Measurements from ENCODE around the gene MMP11.

The MMP11 gene

DNA sequence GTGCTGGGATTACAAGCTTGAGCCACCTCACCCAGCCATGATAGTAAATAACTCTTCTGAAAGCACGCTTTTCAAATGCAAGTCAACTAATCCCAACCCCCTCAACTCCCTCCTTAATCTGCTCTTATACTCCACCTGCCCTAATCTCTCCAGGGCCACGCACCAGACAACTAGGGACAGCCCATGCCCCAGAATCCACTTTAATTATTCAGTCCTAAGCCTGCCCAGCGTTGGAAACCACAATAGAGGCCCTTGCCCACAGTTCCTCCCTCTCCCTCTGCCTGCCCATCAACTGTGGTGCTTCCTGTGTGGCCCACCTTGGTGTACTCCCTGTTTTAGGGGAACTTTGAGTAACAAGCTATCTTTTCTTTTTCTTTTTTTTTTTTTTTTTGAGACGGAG lies 15.8 kb upstream of the MMP11 start:
- H3K9me3 ChIP-seq (ENCODE audit: control insufficient read depth in 1 of 2, low read length in 2 of 2): no peaks in the 10 kb centered on the region
- H3K4me3 ChIP-seq (ENCODE audit: low read depth in 1 of 2, low read length in 2 of 2): no peak overlapping the region
- no peak overlapping the region for H3K9ac ChIP-seq (ENCODE audit: low read depth in 1 of 2, low read length in 2 of 2)
- no peaks in the 10 kb centered on the region for H3K27me3 ChIP-seq (ENCODE audit: control insufficient read depth in 1 of 2, insufficient read depth in 2 of 2, low read length in 2 of 2)
- no peak overlapping the region for H3K27ac ChIP-seq (ENCODE audit: low read depth, low read length)
- H3K36me3 ChIP-seq (ENCODE audit: control insufficient read depth in 1 of 2, insufficient read depth in 2 of 2, low read length in 2 of 2): no peaks in the 10 kb centered on the region
- H3K4me1 ChIP-seq (ENCODE audit: control insufficient read depth in 1 of 2, insufficient read depth in 2 of 2, low read length in 2 of 2): peaks cover 0 to 4% of the 10 kb centered on the region in 2 donors

DNA sequence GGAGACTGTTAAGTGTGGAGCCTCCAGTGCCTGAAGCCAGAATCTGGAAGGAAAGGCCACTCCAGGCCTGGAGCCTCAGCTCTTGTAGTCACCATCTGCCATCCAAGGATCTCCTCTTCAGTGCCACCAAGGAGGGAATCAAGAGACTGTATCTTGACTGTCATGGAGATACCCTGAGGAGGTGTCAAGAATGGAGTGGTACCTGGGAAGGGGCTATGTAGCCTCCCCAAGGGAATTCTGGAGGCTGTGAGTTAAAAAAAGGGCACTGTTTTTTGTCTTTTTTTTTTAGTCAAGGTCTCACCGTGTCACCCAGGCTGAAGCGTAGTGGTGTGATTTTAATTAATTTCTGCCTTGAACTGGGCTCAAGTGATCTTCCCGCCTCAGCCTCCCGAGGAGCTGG lies 13.1 kb upstream of the MMP11 start:
- Histone ChIP-seq H3K9ac (ENCODE audit: low read depth in 1 of 2, low read length in 2 of 2) (no peak overlapping the region), H3K9me3 (ENCODE audit: control insufficient read depth in 1 of 2, low read length in 2 of 2) (no peaks in the 10 kb centered on the region)

DNA sequence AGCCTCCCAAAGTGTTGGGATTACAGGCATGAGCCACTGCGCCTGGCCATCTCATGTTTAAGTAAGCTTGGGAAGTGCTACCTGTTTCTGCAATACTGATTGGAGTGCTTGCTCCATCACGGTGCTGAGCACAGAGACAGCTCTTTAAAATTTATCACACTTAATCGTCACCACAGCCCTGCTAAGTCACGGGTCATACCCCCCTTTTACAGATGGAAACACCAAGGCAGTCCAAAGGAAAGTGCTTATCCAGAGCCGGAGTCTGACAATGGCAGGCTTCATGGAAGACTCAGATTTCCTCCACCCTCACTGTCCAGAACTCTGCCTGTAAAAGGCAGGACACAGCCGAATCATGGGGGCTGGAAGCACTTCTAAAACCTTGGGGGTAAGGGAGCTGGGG lies 12.6 kb upstream of the MMP11 start:
- Histone ChIP-seq H3K27me3 (ENCODE audit: control insufficient read depth in 1 of 2, insufficient read depth in 2 of 2, low read length in 2 of 2) (no peaks in the 10 kb centered on the region), H3K4me3 (ENCODE audit: low read depth in 1 of 2, low read length in 2 of 2) (no peak overlapping the region), H3K4me1 (ENCODE audit: control insufficient read depth in 1 of 2, insufficient read depth in 2 of 2, low read length in 2 of 2) (peaks cover 10 to 11% of the 10 kb centered on the region in 2 donors), H3K9ac (ENCODE audit: low read depth in 1 of 2, low read length in 2 of 2) (no peak overlapping the region), H3K9me3 (ENCODE audit: control insufficient read depth in 1 of 2, low read length in 2 of 2) (no peaks in the 10 kb centered on the region), H3K27ac (ENCODE audit: low read depth, low read length) (no peak overlapping the region), H3K36me3 (ENCODE audit: control insufficient read depth in 1 of 2, insufficient read depth in 2 of 2, low read length in 2 of 2) (peaks cover 9 to 10% of the 10 kb centered on the region in 2 donors)

More for the DNA sequence above, 13.1 kb upstream of the MMP11 start:
- no peak overlapping the region for H3K4me3 ChIP-seq (ENCODE audit: low read depth in 1 of 2, low read length in 2 of 2)
- peaks cover 10 to 11% of the 10 kb centered on the region in 2 donors for H3K4me1 ChIP-seq (ENCODE audit: control insufficient read depth in 1 of 2, insufficient read depth in 2 of 2, low read length in 2 of 2)
- H3K27ac ChIP-seq (ENCODE audit: low read depth, low read length): no peak overlapping the region
- peaks cover 6 to 9% of the 10 kb centered on the region in 2 donors for H3K36me3 ChIP-seq (ENCODE audit: control insufficient read depth in 1 of 2, insufficient read depth in 2 of 2, low read length in 2 of 2)
- H3K27me3 ChIP-seq (ENCODE audit: control insufficient read depth in 1 of 2, insufficient read depth in 2 of 2, low read length in 2 of 2): no peaks in the 10 kb centered on the region

DNA sequence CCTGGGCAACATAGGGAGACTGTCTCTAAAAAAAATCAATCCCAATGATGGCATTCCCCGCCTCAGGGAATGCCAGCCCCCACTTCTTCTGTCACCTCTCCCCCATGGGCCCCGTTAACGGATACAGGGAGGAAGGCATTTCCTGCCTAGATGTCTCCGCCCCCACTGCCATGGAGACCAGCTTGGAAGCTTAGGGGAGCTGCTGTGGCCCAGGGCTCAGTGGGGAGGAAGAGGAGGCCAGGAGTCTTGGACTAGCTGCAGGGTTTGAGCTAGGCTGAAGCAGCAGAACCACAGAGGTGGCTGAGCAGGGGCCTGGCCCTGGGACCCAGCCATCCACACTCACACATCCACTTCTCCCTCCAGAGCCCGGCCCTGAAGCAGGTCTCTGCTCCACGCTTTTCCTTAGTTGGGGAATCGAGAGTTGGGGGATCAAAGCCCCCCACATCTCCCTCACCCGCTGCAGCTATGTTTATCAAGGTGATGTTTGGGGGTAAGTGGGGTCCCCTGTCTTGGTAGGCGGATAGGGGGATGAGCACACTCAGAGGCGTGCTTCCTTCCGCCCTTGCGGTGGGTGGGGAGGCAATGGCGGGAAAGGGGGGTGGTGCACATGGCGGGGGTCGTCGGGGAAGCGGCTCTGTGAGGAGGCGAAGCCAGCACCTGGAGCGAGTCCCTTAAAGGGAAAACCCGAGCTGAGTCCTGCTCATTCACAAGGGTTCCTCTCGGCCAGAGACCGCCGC lies 9.6 kb upstream of the MMP11 start, which contains the start of gene C22orf15:
TSS of gene C22orf15 (plus strand) at position 149 of the 737 bp plus-strand sequence. CDS start at position 466, 317 bp downstream.
- Histone ChIP-seq H3K27me3 (ENCODE audit: control insufficient read depth in 1 of 2, insufficient read depth in 2 of 2, low read length in 2 of 2) (no peaks in the 10 kb centered on the region), H3K4me1 (ENCODE audit: control insufficient read depth in 1 of 2, insufficient read depth in 2 of 2, low read length in 2 of 2) (peaks cover 18 to 25% of the 10 kb centered on the region in 2 donors), H3K9ac (ENCODE audit: low read depth in 1 of 2, low read length in 2 of 2) (no peak within 1 kb of the TSS), H3K9me3 (ENCODE audit: control insufficient read depth in 1 of 2, low read length in 2 of 2) (no peaks in the 10 kb centered on the region), H3K36me3 (ENCODE audit: control insufficient read depth in 1 of 2, insufficient read depth in 2 of 2, low read length in 2 of 2) (peaks cover 9 to 19% of the 10 kb centered on the region in 2 donors), H3K4me3 (ENCODE audit: low read depth in 1 of 2, low read length in 2 of 2) (peak within 1 kb of the TSS; percentile 19 to 45), H3K27ac (ENCODE audit: low read depth, low read length) (no peak within 1 kb of the TSS)

DNA sequence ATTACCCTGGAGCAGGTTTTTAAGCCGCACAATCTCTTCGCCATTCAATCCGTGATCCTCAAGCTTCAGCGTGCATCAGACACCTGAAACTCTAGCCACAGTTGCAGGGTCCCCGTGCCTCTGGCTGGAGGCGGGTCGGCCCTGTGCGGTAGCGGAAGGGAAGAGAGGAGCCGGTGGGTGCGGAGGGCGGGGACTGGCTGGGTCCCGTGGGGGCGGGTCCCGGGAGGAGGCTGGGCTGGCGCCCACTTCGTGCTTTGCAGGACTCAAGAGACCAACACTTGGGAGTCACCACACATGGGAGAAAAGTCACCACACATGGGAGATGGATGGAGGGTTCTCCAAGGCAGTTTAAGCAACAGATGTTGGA lies 9.1 kb upstream of the MMP11 start:
- Histone ChIP-seq H3K9me3 (ENCODE audit: control insufficient read depth in 1 of 2, low read length in 2 of 2) (no peaks in the 10 kb centered on the region), H3K27me3 (ENCODE audit: control insufficient read depth in 1 of 2, insufficient read depth in 2 of 2, low read length in 2 of 2) (no peaks in the 10 kb centered on the region), H3K4me1 (ENCODE audit: control insufficient read depth in 1 of 2, insufficient read depth in 2 of 2, low read length in 2 of 2) (peaks cover 18 to 28% of the 10 kb centered on the region in 2 donors), H3K36me3 (ENCODE audit: control insufficient read depth in 1 of 2, insufficient read depth in 2 of 2, low read length in 2 of 2) (peaks cover 9 to 19% of the 10 kb centered on the region in 2 donors), H3K27ac (ENCODE audit: low read depth, low read length) (no peak overlapping the region), H3K4me3 (ENCODE audit: low read depth in 1 of 2, low read length in 2 of 2) (peak overlapping the region; percentile 19 to 45), H3K9ac (ENCODE audit: low read depth in 1 of 2, low read length in 2 of 2) (no peak overlapping the region)

DNA sequence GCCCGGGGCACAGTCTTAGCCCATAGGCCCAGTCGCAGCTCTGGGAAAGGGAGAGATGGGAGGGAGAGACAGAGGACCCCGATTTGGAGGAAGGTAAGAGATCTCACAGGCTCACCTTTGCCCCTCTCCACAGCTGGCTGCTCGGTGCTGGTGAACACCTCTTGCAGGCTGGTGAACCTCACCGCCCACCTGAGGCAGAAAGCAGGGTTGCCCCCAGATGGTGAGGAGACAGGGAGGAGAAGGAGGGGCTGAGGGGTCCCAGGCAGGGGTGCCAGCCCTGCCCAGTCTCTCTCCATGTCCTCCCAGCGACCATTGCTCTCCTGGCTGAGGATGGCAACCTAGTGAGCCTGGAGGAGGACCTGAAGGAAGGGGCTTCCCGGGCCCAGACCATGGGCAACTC lies 8.7 kb upstream of the MMP11 start:
- peak overlapping the region in 1 of 2 donors; percentile 19 for H3K4me3 ChIP-seq (ENCODE audit: low read depth in 1 of 2, low read length in 2 of 2)
- peaks cover 18 to 28% of the 10 kb centered on the region in 2 donors for H3K4me1 ChIP-seq (ENCODE audit: control insufficient read depth in 1 of 2, insufficient read depth in 2 of 2, low read length in 2 of 2)
- H3K27ac ChIP-seq (ENCODE audit: low read depth, low read length): no peak overlapping the region
- no peaks in the 10 kb centered on the region for H3K9me3 ChIP-seq (ENCODE audit: control insufficient read depth in 1 of 2, low read length in 2 of 2)
- H3K36me3 ChIP-seq (ENCODE audit: control insufficient read depth in 1 of 2, insufficient read depth in 2 of 2, low read length in 2 of 2): peaks cover 9 to 19% of the 10 kb centered on the region in 2 donors
- H3K9ac ChIP-seq (ENCODE audit: low read depth in 1 of 2, low read length in 2 of 2): no peak overlapping the region
- H3K27me3 ChIP-seq (ENCODE audit: control insufficient read depth in 1 of 2, insufficient read depth in 2 of 2, low read length in 2 of 2): no peaks in the 10 kb centered on the region

DNA sequence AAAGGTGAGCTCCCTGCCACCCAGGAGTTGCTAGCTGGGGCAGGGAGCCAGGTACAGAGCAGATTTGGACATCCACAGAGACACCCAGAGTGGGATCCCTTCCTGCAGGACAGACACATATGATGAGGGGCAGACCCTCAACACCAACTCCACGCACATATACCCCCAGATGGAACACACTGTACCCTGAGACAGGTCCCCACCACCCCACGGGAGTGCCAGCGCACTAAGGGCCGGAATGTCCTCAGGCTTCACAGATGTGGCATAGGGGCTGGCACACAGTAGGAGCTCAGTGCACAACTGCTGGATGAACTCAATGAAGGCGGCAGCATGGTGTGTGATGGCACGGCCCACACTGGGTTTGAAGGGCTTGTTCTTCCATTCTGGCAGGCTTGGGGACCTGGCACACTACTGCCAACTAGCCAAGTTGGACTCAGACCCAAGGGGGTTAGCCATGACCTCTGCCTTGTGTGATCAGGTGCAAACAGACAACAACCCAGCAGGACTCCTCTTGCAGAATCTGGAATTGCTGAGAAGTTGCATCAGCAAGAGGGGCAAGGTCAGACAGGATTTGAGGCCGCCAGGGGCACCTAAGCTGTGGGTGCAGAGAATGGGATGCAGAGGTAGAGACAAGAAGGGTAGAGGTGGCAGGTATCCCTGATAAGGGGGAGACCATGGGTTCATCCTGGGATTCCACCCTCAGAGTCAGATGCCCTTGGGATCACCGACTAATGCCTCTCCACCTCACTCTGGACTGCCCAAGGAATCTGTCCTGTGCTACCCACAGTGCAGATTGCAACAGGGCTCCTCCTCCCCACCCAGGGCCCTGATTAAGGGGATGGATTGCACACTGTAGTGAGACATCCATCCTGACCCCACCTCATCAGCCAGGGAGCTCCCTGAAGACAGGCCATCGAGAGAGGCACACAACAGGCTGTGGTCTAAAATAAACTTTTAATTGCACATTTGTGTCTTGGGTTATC lies 7.5 kb upstream of the MMP11 start:
- H3K4me1 ChIP-seq (ENCODE audit: control insufficient read depth in 1 of 2, insufficient read depth in 2 of 2, low read length in 2 of 2): peaks cover 18 to 28% of the 10 kb centered on the region in 2 donors
- H3K27ac ChIP-seq (ENCODE audit: low read depth, low read length): no peak overlapping the region
- peaks cover 9 to 19% of the 10 kb centered on the region in 2 donors for H3K36me3 ChIP-seq (ENCODE audit: control insufficient read depth in 1 of 2, insufficient read depth in 2 of 2, low read length in 2 of 2)
- no peaks in the 10 kb centered on the region for H3K27me3 ChIP-seq (ENCODE audit: control insufficient read depth in 1 of 2, insufficient read depth in 2 of 2, low read length in 2 of 2)
- H3K9ac ChIP-seq (ENCODE audit: low read depth in 1 of 2, low read length in 2 of 2): no peak overlapping the region
- no peaks in the 10 kb centered on the region for H3K9me3 ChIP-seq (ENCODE audit: control insufficient read depth in 1 of 2, low read length in 2 of 2)
- H3K4me3 ChIP-seq (ENCODE audit: low read depth in 1 of 2, low read length in 2 of 2): no peak overlapping the region

DNA sequence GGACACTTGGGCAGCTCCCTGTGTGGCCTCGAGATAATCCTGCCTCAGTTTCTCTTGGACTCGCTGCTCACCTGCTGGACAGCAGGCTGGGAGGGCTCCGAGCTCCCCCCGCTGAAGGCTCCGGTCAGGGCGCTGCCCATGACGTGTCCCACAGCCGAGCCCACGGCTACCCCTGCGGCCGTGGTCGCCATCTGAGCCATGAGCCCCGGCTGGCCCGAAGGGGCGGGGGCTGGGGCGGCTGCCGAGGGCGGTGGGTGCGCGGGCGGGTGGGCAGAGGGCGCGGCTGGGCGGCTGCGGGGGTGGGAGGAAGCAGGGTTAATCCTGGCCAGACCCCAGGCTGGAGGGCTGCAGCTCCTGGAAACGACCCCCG lies 5.4 kb upstream of the MMP11 start:
- peak overlapping the region; percentile 90 to 92 for H3K4me3 ChIP-seq (ENCODE audit: low read depth in 1 of 2, low read length in 2 of 2)
- no peaks in the 10 kb centered on the region for H3K9me3 ChIP-seq (ENCODE audit: control insufficient read depth in 1 of 2, low read length in 2 of 2)
- H3K36me3 ChIP-seq (ENCODE audit: control insufficient read depth in 1 of 2, insufficient read depth in 2 of 2, low read length in 2 of 2): peaks cover 9 to 19% of the 10 kb centered on the region in 2 donors
- H3K9ac ChIP-seq (ENCODE audit: low read depth in 1 of 2, low read length in 2 of 2): peak overlapping the region; percentile 94
- H3K27me3 ChIP-seq (ENCODE audit: control insufficient read depth in 1 of 2, insufficient read depth in 2 of 2, low read length in 2 of 2): no peaks in the 10 kb centered on the region
- H3K27ac ChIP-seq (ENCODE audit: low read depth, low read length): peak overlapping the region; percentile 89
- peaks cover 21 to 35% of the 10 kb centered on the region in 2 donors for H3K4me1 ChIP-seq (ENCODE audit: control insufficient read depth in 1 of 2, insufficient read depth in 2 of 2, low read length in 2 of 2)

DNA sequence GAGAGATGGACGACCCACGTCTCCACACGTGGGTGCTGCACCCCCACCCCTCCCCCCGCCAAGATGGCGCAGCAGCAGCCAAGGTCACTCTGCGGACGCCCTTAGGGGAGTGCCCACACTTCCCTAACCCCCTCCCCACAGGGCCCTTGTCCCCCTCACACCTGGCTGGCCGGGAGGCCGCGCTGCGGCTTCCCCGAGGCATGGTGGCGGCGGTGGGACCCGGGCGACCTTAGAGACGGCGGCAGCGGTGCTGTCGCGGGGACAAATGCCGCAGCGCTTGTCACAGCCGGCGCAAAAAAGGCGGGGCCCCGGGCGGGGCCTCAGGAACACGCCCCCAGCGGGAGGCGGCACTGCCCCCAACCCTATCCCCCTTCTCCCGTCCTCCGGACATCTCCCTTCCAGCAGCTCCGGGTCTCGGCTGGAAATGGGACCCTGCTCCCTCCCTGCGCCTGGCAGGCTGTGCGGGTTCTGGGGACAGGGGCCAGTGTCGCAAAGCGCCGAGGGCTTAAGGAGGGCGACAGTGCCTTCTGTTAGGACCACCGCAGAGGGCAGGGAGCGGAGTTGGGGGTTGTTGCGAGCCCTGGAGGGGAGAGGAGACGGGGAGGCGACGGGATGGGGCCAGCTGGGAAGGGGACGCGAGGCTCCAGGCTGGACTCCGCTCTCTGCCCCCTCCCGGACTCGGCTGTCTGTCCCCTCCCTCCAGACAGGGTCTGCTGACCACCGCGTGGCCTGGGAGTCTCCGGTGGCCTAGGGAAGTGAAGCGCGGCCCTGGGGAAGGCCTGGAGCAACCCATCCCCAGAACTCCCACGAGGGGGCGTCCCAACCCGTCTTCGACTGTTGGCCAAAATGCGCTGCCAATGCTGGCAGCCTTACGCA lies 4.7 kb upstream of the MMP11 start, which contains the start of gene CHCHD10:
TSS of gene CHCHD10 (minus strand) at position 300 of the 876 bp plus-strand sequence. CDS start at position 202, 98 bp downstream.
- Histone ChIP-seq H3K9ac (ENCODE audit: low read depth in 1 of 2, low read length in 2 of 2) (peak within 1 kb of the TSS; percentile 94), H3K27me3 (ENCODE audit: control insufficient read depth in 1 of 2, insufficient read depth in 2 of 2, low read length in 2 of 2) (no peaks in the 10 kb centered on the region), H3K4me1 (ENCODE audit: control insufficient read depth in 1 of 2, insufficient read depth in 2 of 2, low read length in 2 of 2) (peaks cover 20 to 35% of the 10 kb centered on the region in 2 donors), H3K9me3 (ENCODE audit: control insufficient read depth in 1 of 2, low read length in 2 of 2) (no peaks in the 10 kb centered on the region), H3K36me3 (ENCODE audit: control insufficient read depth in 1 of 2, insufficient read depth in 2 of 2, low read length in 2 of 2) (peaks cover 9 to 19% of the 10 kb centered on the region in 2 donors), H3K4me3 (ENCODE audit: low read depth in 1 of 2, low read length in 2 of 2) (peak within 1 kb of the TSS; percentile 90 to 92), H3K27ac (ENCODE audit: low read depth, low read length) (peak within 1 kb of the TSS; percentile 89)

All from duodenal mucosa (tissue), 2 donors.